HCT116 (cell line): Measurements from ENCODE around the gene PSMD3.

Source experiments
- POLR2A ChIP-seq: IDR thresholded peaks from 2 replicates; pipeline ENCODE4 v1.7.0; 2011; ENCODE audit warnings: borderline replicate concordance; ENCODE audit not compliant: insufficient read depth, insufficient read length; ENCODE audit errors: extremely low read depth
- TF ChIP-seq, protein P1 (sequence below): IDR thresholded peaks from 2 replicates; pipeline ENCODE4 v1.6.1; 2012
- TF ChIP-seq, protein P2 (sequence below): IDR thresholded peaks from 2 replicates; pipeline ENCODE4 v1.6.1; 2012

DNA sequence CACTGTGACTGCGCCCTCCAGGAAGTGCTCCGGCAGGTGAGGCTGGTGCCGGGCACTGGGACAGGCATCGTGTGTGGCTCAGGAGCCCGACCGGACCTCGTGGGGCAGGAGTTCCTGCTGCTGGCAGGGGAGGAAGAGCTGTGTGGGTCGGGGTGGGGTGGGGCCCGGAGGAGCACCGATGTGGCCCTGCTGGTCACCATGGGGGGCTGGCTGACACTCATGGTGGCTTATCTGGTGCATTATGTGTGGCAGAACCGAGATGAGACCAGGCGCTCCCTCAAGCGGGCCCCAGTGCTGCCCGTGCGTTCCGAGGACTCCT is 36.3 kb upstream of the PSMD3 start:
- no peak for TF ChIP-seq POLR2A
- TF ChIP-seq, protein P1, sequence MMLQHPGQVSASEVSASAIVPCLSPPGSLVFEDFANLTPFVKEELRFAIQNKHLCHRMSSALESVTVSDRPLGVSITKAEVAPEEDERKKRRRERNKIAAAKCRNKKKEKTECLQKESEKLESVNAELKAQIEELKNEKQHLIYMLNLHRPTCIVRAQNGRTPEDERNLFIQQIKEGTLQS, result no peak
- TF ChIP-seq, protein P2, sequence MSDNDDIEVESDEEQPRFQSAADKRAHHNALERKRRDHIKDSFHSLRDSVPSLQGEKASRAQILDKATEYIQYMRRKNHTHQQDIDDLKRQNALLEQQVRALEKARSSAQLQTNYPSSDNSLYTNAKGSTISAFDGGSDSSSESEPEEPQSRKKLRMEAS, result no peak
